ENCODE measurements around the gene NF2. TPM values are rescaled to one million over a fixed set of nuclear protein-coding genes. Genes with fewer than 3 reads are reported as not detected.
A peak's percentile ranks its signal among the peaks of the same experiment; 100 is the strongest.
"Not testable (repeated sequence)": the region's sequence is repeated elsewhere in the genome, so short reads cannot be mapped to it uniquely, and the experiment has no call there.

NF2 gene
- total RNA-seq, 1 donor from 2014 or later = 66.1 TPM

DNA sequence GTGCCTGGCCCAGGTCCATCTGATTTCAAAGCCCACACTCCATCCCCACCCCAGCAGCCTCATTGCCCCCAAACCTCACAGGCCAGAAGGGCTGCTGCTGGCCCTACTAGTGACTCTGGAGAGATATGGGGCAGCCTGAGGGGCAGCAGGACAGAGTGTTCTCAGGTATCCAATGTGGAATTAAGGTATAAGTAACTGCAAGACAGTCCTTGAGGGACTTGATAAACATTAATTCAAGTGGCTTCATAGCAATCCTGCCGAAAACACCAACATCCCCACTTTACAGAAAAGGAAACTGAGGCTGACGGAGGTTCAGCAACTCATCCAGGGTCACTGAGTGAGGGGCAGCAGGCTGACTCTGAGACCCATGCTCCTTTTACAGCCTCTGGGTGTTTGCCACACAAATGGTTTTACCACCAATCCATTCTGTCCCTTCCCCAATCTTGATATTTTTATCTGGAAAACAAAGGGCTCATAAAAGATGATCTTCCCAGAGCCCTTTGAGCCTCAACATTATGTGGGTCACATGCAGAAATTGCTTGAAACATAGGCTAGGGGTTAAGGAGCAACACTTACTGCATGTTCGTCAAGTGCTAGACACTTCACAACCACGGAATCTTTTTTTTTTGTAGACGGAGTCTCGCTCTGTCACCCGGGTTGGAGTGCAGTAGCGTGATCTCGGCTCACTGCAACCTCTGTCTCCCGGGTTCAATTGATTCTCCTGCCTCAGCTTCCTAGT, 24.8 kb upstream of the NF2 start:
- H3K36me3 Mint-ChIP-seq (ENCODE audit: low read depth) = no peaks in the 10 kb centered on the region
- no peak overlapping the region for H3K4me3 Mint-ChIP-seq
- DNase-seq (ENCODE audit: low spot score) = no peak
- no peak overlapping the region for H3K27ac Mint-ChIP-seq
- H3K4me1 Mint-ChIP-seq (ENCODE audit: low read depth) = peaks cover 13% of the 10 kb centered on the region
- intact Hi-C loops (cut with micrococcal nuclease) = no loop called here
- peaks cover 2% of the 10 kb centered on the region for H3K27me3 Mint-ChIP-seq (ENCODE audit: insufficient read depth)
- no peaks in the 10 kb centered on the region for H3K9me3 Mint-ChIP-seq

DNA sequence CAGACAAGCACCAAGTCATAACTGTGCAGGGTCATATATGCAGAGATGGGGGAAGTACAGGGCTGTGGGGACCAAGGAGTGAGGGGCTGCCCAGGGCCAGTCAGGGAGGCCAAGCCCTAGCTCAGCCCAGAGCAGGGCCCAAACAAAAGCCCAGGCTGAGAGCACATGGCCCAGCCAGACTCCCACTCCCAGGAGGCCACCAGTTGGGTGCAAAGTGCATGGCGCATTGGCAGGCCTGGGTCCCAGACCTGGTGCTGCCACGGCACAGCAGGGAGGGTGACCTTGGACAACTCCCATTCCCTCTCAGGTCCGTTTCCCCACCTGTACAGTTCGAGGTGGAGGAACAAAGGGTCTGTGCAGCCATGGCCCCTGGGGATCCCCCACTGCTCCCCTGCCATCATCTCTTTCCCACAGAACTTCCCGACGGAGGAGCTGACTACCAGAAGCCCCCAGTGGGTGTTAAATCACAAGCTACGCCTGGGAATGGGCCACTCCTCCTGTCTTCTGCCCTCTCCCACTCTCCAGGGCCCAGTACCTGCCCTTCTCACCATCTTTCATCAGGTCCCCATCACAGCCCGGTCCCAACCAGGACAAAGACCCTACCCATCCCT, 23.1 kb upstream of the NF2 start:
- peak overlapping the region; percentile 92 for H3K4me3 Mint-ChIP-seq
- no peak for DNase-seq (ENCODE audit: low spot score)
- no peaks in the 10 kb centered on the region for H3K36me3 Mint-ChIP-seq (ENCODE audit: low read depth)
- no peaks in the 10 kb centered on the region for H3K9me3 Mint-ChIP-seq
- peak overlapping the region; percentile 93 for H3K27ac Mint-ChIP-seq
- intact Hi-C loops (cut with micrococcal nuclease) = no loop called here
- peaks cover 13% of the 10 kb centered on the region for H3K4me1 Mint-ChIP-seq (ENCODE audit: low read depth)
- peaks cover 2% of the 10 kb centered on the region for H3K27me3 Mint-ChIP-seq (ENCODE audit: insufficient read depth)

DNA sequence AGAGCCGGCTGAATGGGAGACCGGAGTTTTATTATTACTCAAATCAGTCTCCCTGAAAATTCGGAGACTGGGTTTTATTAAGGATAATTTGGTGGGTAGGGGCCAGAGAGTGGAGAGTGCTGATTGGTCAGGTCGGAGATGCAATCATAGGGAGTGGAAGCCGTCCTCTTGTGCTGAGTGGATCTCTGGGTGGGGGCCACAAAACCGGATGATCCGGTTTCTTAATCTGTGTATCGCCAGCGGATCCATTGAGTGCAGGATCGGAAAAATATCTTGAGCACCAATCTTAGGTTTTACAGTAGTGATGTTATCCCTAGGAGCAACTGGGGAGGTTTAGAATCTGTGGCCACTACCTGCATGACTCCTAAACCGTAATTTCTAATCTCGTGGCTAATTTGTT, 21.6 kb upstream of the NF2 start:
- H3K27me3 Mint-ChIP-seq (ENCODE audit: insufficient read depth) = peaks cover 2% of the 10 kb centered on the region
- peaks cover 13% of the 10 kb centered on the region for H3K4me1 Mint-ChIP-seq (ENCODE audit: low read depth)
- intact Hi-C loops (cut with micrococcal nuclease) = loop anchor here (1.0 kb wide), 2 partner anchors 22 to 28 kb away; partner anchors contain the start of genes NF2 and THOC5
- no peaks in the 10 kb centered on the region for H3K36me3 Mint-ChIP-seq (ENCODE audit: low read depth)
- H3K27ac Mint-ChIP-seq = peak overlapping the region; percentile 93
- peak overlapping the region; percentile 92 for H3K4me3 Mint-ChIP-seq
- H3K9me3 Mint-ChIP-seq = no peaks in the 10 kb centered on the region
- no peak for DNase-seq (ENCODE audit: low spot score)

DNA sequence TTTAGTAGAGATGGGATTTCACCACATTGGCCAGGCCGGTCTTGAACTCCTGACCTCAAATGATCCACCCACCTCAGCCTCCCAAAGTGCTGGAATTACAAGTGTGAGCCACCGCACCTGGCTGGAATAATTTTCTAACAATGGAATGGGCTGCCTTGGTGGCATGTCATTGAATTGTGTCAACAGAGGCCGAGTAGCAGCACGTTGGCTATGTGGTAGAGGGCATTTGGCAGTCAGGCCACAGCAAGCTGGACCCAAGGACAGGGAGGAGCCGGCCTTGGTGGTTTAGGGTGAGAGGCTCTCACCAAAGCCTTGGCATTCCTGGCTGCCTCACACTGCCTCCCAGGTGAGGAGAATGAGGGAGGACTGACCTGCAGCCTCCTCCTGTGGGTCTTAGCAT, 18.5 kb upstream of the NF2 start:
- Mint-ChIP-seq H3K27ac (no peak overlapping the region), H3K9me3 (no peaks in the 10 kb centered on the region), H3K4me3 (no peak overlapping the region), H3K36me3 (ENCODE audit: low read depth) (no peaks in the 10 kb centered on the region), H3K27me3 (ENCODE audit: insufficient read depth) (peaks cover 2% of the 10 kb centered on the region), H3K4me1 (ENCODE audit: low read depth) (peaks cover 11% of the 10 kb centered on the region)
- intact Hi-C loops (cut with micrococcal nuclease) = no loop called here
- DNase-seq (ENCODE audit: low spot score) = no peak

DNA sequence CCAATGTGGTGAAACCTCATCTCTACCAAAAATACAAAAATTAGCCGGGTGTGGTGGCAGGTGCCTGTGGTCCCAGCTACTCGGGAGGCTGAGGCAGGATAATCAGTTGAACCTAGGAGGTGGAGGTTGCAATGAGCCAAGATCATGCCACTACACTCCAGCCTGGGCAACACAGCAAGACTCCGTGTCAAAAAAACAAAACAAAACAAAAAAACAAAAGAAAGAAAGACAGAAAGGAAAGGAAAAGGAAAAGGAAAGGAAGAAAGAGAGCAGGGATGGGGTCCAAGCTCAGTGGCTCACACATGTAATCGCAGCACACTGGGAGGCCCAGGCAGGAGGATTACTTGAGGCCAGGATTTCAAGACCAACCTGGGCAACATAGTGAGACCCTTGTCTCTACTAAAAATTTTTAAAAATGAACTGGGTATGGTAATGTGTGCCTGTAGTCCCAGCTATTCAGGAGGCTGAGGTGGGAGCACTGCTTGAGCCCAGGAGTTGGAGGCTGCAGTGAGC, 17.2 kb upstream of the NF2 start:
- peaks cover 17% of the 10 kb centered on the region for H3K4me1 Mint-ChIP-seq (ENCODE audit: low read depth)
- H3K27me3 Mint-ChIP-seq (ENCODE audit: insufficient read depth); H3K36me3 Mint-ChIP-seq (ENCODE audit: low read depth); DNase-seq (ENCODE audit: low spot score); H3K9me3 Mint-ChIP-seq; H3K27ac Mint-ChIP-seq; intact Hi-C loops (cut with micrococcal nuclease); H3K4me3 Mint-ChIP-seq: not testable (repeated sequence)

DNA sequence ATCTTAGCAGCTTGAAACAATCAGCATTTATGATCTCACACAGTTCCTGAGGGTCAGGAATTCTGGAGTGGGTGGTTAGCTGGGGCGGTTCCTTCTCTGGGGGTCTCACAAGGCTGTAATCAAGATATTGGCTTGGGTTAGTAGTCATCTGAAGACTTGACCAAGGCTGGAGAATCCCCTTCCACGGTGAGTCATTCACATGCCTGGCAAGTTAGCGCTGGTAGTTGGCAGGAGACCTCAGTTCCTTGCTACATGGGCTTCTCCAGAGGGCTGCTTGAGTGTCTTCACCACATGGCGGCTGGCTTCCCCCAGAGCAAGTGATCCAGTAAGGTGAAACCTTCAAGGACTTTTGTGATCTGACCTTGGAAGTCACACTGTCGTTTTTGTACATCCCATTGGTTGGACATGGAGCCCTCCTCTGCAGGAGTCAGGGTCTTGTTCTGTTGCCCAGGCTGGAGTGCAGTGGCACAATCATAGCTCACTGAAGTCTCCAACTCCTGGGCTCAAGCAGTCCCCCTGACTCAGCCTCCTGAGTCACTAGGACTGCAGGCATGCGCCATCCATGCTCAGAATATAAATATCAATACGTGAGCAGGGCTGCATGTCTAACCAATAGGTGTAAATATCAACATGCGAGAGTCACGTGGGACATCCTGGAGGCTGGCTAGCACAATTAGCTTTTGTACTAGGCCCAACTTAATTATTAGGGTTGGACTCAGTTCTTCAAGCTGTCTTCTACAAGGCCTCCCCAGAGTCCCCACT, 15.3 kb upstream of the NF2 start:
- Mint-ChIP-seq H3K4me1 (ENCODE audit: low read depth) (peaks cover 11% of the 10 kb centered on the region), H3K36me3 (ENCODE audit: low read depth) (no peaks in the 10 kb centered on the region), H3K9me3 (no peaks in the 10 kb centered on the region), H3K27ac (no peak overlapping the region), H3K4me3 (no peak overlapping the region), H3K27me3 (ENCODE audit: insufficient read depth) (no peaks in the 10 kb centered on the region)
- intact Hi-C loops (cut with micrococcal nuclease) = no loop called here
- no peak for DNase-seq (ENCODE audit: low spot score)

DNA sequence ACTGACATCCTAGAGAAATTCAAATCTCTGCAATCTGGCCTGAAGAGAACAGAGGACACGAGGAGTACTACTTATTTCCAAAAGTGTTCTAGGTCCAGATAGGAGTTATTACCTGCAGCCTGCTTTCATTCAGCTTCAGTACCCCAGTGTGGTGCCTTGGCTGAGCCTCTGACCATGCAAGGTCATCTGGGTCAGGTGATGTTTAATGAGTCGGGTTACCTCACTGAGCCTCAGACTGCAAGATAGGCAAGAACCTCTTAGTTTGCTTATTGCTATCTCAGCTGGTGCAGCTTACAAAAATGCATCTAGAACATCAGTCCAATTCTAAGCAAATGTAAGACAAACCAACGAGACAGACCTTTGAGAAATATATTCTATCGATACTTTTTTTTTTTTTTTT, 9.5 kb upstream of the NF2 start:
- DNase-seq (ENCODE audit: low spot score) = no peak
- no peaks in the 10 kb centered on the region for H3K36me3 Mint-ChIP-seq (ENCODE audit: low read depth)
- peaks cover 1% of the 10 kb centered on the region for H3K27me3 Mint-ChIP-seq (ENCODE audit: insufficient read depth)
- no peak overlapping the region for H3K4me3 Mint-ChIP-seq
- peaks cover 11% of the 10 kb centered on the region for H3K4me1 Mint-ChIP-seq (ENCODE audit: low read depth)
- intact Hi-C loops (cut with micrococcal nuclease) = no loop called here
- no peaks in the 10 kb centered on the region for H3K9me3 Mint-ChIP-seq
- no peak overlapping the region for H3K27ac Mint-ChIP-seq

DNA sequence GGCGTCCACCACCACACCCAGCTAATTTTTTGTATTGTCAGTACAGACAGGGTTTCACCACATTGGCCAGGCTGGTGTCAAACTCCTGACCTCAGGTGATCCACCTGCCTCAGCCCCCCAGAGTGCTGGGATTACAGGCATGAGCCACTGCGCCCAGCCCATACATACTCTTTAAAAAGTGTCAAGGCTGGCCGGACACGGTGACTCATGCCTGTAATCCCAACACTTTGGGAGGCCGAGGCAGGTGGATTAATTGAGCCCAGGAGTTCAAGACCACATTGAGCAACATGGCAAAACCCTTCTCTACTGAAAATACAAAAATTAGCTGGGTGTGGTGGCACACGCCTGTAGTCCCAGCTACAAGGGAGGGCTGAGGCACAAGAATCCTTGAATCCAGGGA, 9.0 kb upstream of the NF2 start:
- H3K4me3 Mint-ChIP-seq; DNase-seq (ENCODE audit: low spot score); H3K27ac Mint-ChIP-seq; H3K27me3 Mint-ChIP-seq (ENCODE audit: insufficient read depth); intact Hi-C loops (cut with micrococcal nuclease); H3K9me3 Mint-ChIP-seq; H3K36me3 Mint-ChIP-seq (ENCODE audit: low read depth): not testable (repeated sequence)
- H3K4me1 Mint-ChIP-seq (ENCODE audit: low read depth) = peaks cover 11% of the 10 kb centered on the region

DNA sequence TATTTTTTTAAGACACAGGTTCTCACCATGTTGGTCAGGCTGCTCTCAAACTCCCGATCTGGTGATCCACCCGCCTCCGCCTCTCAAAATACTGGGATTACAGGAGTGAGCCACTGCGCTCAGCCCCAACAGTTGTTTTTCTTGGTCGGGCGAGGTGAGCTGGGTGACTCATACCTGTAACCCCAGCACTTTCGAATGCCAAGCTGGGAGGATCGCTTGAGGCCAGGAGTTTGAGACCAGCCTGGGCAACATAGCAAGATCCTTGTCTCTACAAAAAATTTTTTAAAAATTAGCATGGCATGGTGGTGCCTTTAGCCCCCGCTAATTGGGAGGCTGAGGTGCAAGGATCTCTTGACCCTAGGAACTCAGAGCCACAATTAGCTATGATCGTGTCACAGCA, 7.0 kb upstream of the NF2 start:
- Mint-ChIP-seq H3K4me3 (no peak overlapping the region), H3K36me3 (ENCODE audit: low read depth) (no peaks in the 10 kb centered on the region), H3K4me1 (ENCODE audit: low read depth) (no peaks in the 10 kb centered on the region), H3K9me3 (no peaks in the 10 kb centered on the region), H3K27me3 (ENCODE audit: insufficient read depth) (peaks cover 1% of the 10 kb centered on the region), H3K27ac (no peak overlapping the region)
- intact Hi-C loops (cut with micrococcal nuclease) = no loop called here
- no peak for DNase-seq (ENCODE audit: low spot score)

DNA sequence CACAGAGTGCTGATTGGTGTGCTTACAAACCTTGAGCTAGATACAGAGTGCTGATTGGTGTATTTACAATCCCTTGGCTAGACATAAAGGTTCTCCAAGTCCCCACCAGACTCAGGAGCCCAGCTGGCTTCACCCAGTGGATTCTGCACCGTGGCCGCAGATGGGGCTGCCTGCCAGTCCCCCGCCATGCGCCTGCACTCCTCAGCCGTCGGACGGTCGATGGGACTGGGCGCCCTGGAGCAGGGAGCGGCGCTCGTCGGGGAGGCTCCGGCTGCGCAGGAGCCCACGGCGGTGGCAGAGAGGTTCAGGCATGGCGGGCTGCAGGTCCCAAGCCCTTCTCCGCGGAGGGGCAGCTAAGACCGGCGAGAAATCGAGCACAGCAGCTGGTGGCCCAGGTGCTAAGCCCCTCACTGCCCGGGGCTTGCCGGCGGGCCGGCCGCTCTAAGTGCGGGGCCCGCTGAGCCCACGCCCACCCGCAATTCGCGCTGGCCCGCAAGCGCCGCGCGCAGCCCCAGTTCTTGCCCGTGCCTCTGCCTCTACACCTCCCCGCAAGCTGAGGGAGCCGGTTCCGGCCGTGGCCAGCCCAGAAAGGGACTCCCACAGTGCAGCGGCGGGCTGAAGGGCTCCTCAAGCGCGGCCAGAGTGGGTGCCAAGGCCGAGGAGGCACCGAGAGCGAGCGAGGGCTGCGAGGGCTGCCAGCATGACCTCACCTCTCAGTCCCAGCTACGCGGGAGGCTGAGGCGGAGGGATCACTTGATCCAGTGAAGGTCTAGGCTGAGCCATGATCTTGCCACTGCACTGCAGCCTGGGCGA, 5.4 kb upstream of the NF2 start:
- H3K36me3 Mint-ChIP-seq (ENCODE audit: low read depth); H3K4me3 Mint-ChIP-seq; DNase-seq (ENCODE audit: low spot score); intact Hi-C loops (cut with micrococcal nuclease); H3K4me1 Mint-ChIP-seq (ENCODE audit: low read depth); H3K27me3 Mint-ChIP-seq (ENCODE audit: insufficient read depth); H3K27ac Mint-ChIP-seq; H3K9me3 Mint-ChIP-seq: not testable (repeated sequence)

DNA sequence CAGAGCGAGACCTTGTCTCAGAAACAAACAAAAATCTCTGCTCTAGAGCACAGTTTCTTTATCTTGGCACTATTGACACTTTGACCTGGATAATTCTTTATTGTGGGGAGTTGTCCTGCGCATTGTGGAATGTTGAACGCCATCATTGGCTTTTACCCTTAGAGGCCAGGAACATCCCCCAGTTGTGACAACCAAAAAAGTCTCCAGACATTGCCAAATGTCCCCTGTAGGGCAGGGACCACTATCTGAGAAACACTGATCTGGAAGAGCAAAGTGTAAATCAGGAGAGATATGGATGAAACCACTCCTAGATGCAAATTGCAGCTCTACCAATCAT, 4.8 kb upstream of the NF2 start:
- peaks cover 1% of the 10 kb centered on the region for H3K27me3 Mint-ChIP-seq (ENCODE audit: insufficient read depth)
- H3K4me1 Mint-ChIP-seq (ENCODE audit: low read depth) = peaks cover 4% of the 10 kb centered on the region
- DNase-seq (ENCODE audit: low spot score) = no peak
- H3K4me3 Mint-ChIP-seq = no peak overlapping the region
- no peaks in the 10 kb centered on the region for H3K36me3 Mint-ChIP-seq (ENCODE audit: low read depth)
- no peaks in the 10 kb centered on the region for H3K9me3 Mint-ChIP-seq
- no peak overlapping the region for H3K27ac Mint-ChIP-seq
- intact Hi-C loops (cut with micrococcal nuclease) = no loop called here

DNA sequence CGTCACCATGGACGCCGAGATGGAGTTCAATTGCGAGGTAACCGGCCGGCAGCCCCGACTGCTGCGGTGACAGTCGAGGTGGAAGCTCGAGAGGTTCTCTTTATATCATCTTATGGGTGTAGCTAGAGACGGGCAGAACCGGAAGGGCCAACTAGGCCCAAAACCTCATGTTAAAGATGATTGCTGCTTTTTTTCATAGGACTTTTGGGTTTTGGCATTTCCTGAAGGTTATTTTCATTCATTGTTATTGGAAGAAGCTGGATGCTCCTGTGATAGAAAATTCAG, 585 bp downstream of the NF2 start:
- H3K9me3 Mint-ChIP-seq = no peaks in the 10 kb centered on the region
- peaks cover 25% of the 10 kb centered on the region for H3K4me1 Mint-ChIP-seq (ENCODE audit: low read depth)
- H3K4me3 Mint-ChIP-seq = peak overlapping the region; percentile 96
- H3K27ac Mint-ChIP-seq = peak overlapping the region; percentile 94
- H3K27me3 Mint-ChIP-seq (ENCODE audit: insufficient read depth) = no peaks in the 10 kb centered on the region
- peaks cover 9% of the 10 kb centered on the region for H3K36me3 Mint-ChIP-seq (ENCODE audit: low read depth)
- no peak for DNase-seq (ENCODE audit: low spot score)
- intact Hi-C loops (cut with micrococcal nuclease) = loop anchor here (2.0 to 10.0 kb wide), 3 partner anchors 235 to 991 kb away; partner anchors contain the start of genes ASCC2, OSM and PES1

Data from activated T-helper 1 cell treated with anti-CD3 and anti-CD28 coated beads, Interleukin-12 subunit alpha, Interleukin-12 subunit beta, Interleukin-2, Interleukin-4 antibody, amounts not matched to agents 30 ng/mL and 10 ng/mL and 1 ng/mL, durations not matched to agents 14 hours and 24 hours and 36 hours (primary cell).